HEK293T (cell line): ENCODE results near the gene DUS1L.

Experiments
- CTCF ChIA-PET: fragments of 350-600 bp; formaldehyde crosslinking; extraction: SDS; loops from one replicate; lab custom pipeline; 2021; ENCODE audit warnings: antibody characterized with exemption, inconsistent platforms; lab: Yijun Ruan, JAX
- POLR2A ChIA-PET: fragments of 350-600 bp; formaldehyde crosslinking; extraction: SDS; loops from one replicate; lab custom pipeline; 2020; ENCODE audit warnings: antibody characterized with exemption, inconsistent platforms; lab: Yijun Ruan, JAX
- DNase-seq: peaks from one replicate; pipeline ENCODE4 v3.0.0; 2012; ENCODE audit warnings: mixed read lengths; ENCODE audit errors: extremely low spot score
- ARNT ChIP-seq: fragments of 450-650 bp; IDR thresholded peaks from 2 replicates; pipeline ENCODE4 v1.6.1; 2017; ENCODE audit warnings: mild to moderate bottlenecking
- BHLHE40 ChIP-seq: fragments of 450-650 bp; IDR thresholded peaks from 2 replicates; pipeline ENCODE4 v1.6.1; 2016; ENCODE audit warnings: mild to moderate bottlenecking, moderate library complexity, borderline replicate concordance
- CTBP1 ChIP-seq: fragments of 450-650 bp; IDR thresholded peaks from 2 replicates; pipeline ENCODE4 v1.6.1; 2016; ENCODE audit warnings: borderline replicate concordance
- ELF4 ChIP-seq: fragments of 450-650 bp; IDR thresholded peaks from 2 replicates; pipeline ENCODE4 v1.6.1; 2017; ENCODE audit warnings: antibody characterized with exemption
- FOXA1 ChIP-seq: fragments of 450-650 bp; IDR thresholded peaks from 2 replicates; pipeline ENCODE4 v1.6.1; 2016; ENCODE audit warnings: mild to moderate bottlenecking
- FOXK2 ChIP-seq: fragments of 450-650 bp; IDR thresholded peaks from 2 replicates; pipeline ENCODE4 v1.6.1; 2016; ENCODE audit warnings: mild to moderate bottlenecking
- FOXM1 ChIP-seq: fragments of 450-650 bp; IDR thresholded peaks from 2 replicates; pipeline ENCODE4 v1.6.1; 2017; ENCODE audit warnings: mild to moderate bottlenecking, borderline replicate concordance
- HDGF ChIP-seq: fragments of 450-650 bp; IDR thresholded peaks from 2 replicates; pipeline ENCODE4 v1.6.1; 2017; ENCODE audit warnings: antibody characterized with exemption, borderline replicate concordance
- L3MBTL2 ChIP-seq: fragments of 450-650 bp; conservative IDR thresholded peaks from 2 replicates; pipeline ENCODE4 v1.6.1; 2016; ENCODE audit warnings: mild to moderate bottlenecking
- LEF1 ChIP-seq: fragments of 450-650 bp; IDR thresholded peaks from 2 replicates; pipeline ENCODE4 v1.6.1; 2017; ENCODE audit warnings: mild to moderate bottlenecking, borderline replicate concordance
- NFRKB ChIP-seq: fragments of 450-650 bp; IDR thresholded peaks from 2 replicates; pipeline ENCODE4 v1.6.1; 2016; ENCODE audit warnings: mild to moderate bottlenecking, moderate library complexity
- PKNOX1 ChIP-seq: fragments of 450-650 bp; IDR thresholded peaks from 2 replicates; pipeline ENCODE4 v1.6.1; 2016
- SP1 ChIP-seq: fragments of 450-650 bp; IDR thresholded peaks from 2 replicates; pipeline ENCODE4 v1.6.1; 2017
- SUZ12 ChIP-seq: fragments of 450-650 bp; IDR thresholded peaks from 2 replicates; pipeline ENCODE4 v1.6.1; 2016; ENCODE audit warnings: mild to moderate bottlenecking
- TARDBP ChIP-seq: fragments of 450-650 bp; IDR thresholded peaks from 2 replicates; pipeline ENCODE4 v1.6.1; 2016
- ZNF384 ChIP-seq: fragments of 450-650 bp; IDR thresholded peaks from 2 replicates; pipeline ENCODE4 v1.6.1; 2016

Gene DUS1L

GRCh38 chr17:82036634-82037091 is 28.9 kb downstream of the DUS1L start:
- ChIA-PET POLR2A (interaction anchor here (0.9 to 1.8 kb wide), 4 partner anchors 13 to 62 kb away, joined by 3 to 12 read pairs (median 7); partner anchors contain the start of genes CENPX, FASN and LRRC45), CTCF (interaction anchor here (1.3 kb wide), 1 partner anchor 12 kb away, joined by 3 read pairs; no protein-coding TSS in a partner anchor)
- DNase-seq, result no peak
- TF ChIP-seq PKNOX1 (no peak), CTBP1 (no peak), ZNF384 (no peak), BHLHE40 (no peak), SUZ12 (no peak), FOXM1 (no peak), NFRKB (no peak), ELF4 (no peak), SP1 (no peak), LEF1 (no peak)

- no peak for TF ChIP-seq FOXK2
- no peak for TF ChIP-seq ARNT
- no peak for TF ChIP-seq SUZ12
- no peak for TF ChIP-seq NFRKB
- no peak for TF ChIP-seq ELF4
- TF ChIP-seq CTBP1, result no peak
- TF ChIP-seq L3MBTL2, result no peak
- no peak for TF ChIP-seq PKNOX1
- TF ChIP-seq HDGF, result no peak
- no peak for TF ChIP-seq TARDBP
- TF ChIP-seq LEF1, result no peak
- no peak for TF ChIP-seq SP1
- no peak for TF ChIP-seq FOXA1
- TF ChIP-seq FOXM1, result no peak
- TF ChIP-seq ZNF384, result no peak
- TF ChIP-seq BHLHE40, result no peak
- ChIA-PET CTCF (no interaction called here), POLR2A (interaction anchor here (0.7 to 2.1 kb wide), 9 partner anchors 13 to 67 kb away, joined by 3 to 9 read pairs (median 4); partner anchors contain the start of genes CENPX, FASN, GPS1 and LRRC45)
- DNase-seq, result no peak
Observed at GRCh38 chr17:82035956-82036633, 29.5 kb downstream of the DUS1L start.

- ChIA-PET POLR2A (interaction anchor here (0.7 to 2.1 kb wide), 12 partner anchors 8 to 322 kb away, joined by 3 to 9 read pairs (median 4); partner anchors contain the start of genes CENPX, FASN, GPS1 and LRRC45), CTCF (no interaction called here)
- TF ChIP-seq ZNF384 (no peak), FOXA1 (no peak), BHLHE40 (no peak), FOXM1 (no peak), SP1 (no peak), ELF4 (no peak), FOXK2 (no peak), LEF1 (no peak), L3MBTL2 (no peak), PKNOX1 (no peak), ARNT (no peak), SUZ12 (no peak), HDGF (no peak)
- no peak for DNase-seq
Observed at GRCh38 chr17:82035488-82035887, 30.1 kb downstream of the DUS1L start.

- POLR2A ChIA-PET, result interaction anchor here (0.7 to 2.1 kb wide), 8 partner anchors 9 to 321 kb away, joined by 3 to 7 read pairs (median 4); no protein-coding TSS in a partner anchor
- TF ChIP-seq ELF4, result no peak
- no peak for TF ChIP-seq FOXA1
- no peak for TF ChIP-seq CTBP1
- TF ChIP-seq NFRKB, result no peak
- no peak for TF ChIP-seq FOXM1
- no peak for TF ChIP-seq HDGF
- no peak for TF ChIP-seq ARNT
- no peak for TF ChIP-seq SUZ12
- TF ChIP-seq FOXK2, result no peak
- TF ChIP-seq TARDBP, result no peak
- no peak for TF ChIP-seq PKNOX1
- TF ChIP-seq LEF1, result no peak
- no peak for TF ChIP-seq ZNF384
- TF ChIP-seq L3MBTL2, result no peak
- TF ChIP-seq SP1, result no peak
- no peak for TF ChIP-seq BHLHE40
- DNase-seq, result no peak
- CTCF ChIA-PET, result interaction anchor here (0.7 kb wide), 1 partner anchor 16 kb away, joined by 3 read pairs; no protein-coding TSS in a partner anchor
Observed at GRCh38 chr17:82034371-82035011, 31.1 kb downstream of the DUS1L start.
